ENCODE data around the gene PRPSAP1.

The PRPSAP1 gene

GRCh38 chr17:76353599-76354316 lies at the start of gene PRPSAP1:
Gene PRPSAP1, minus strand, starts transcription at chr17:76353916. Its CDS starts 213 bp downstream, at chr17:76353703.
- peak; percentile 50 for DNase-seq

- DNase-seq: no peak
Measured at GRCh38 chr17:76402711-76403110, 49.0 kb upstream of the PRPSAP1 start.

DNA sequence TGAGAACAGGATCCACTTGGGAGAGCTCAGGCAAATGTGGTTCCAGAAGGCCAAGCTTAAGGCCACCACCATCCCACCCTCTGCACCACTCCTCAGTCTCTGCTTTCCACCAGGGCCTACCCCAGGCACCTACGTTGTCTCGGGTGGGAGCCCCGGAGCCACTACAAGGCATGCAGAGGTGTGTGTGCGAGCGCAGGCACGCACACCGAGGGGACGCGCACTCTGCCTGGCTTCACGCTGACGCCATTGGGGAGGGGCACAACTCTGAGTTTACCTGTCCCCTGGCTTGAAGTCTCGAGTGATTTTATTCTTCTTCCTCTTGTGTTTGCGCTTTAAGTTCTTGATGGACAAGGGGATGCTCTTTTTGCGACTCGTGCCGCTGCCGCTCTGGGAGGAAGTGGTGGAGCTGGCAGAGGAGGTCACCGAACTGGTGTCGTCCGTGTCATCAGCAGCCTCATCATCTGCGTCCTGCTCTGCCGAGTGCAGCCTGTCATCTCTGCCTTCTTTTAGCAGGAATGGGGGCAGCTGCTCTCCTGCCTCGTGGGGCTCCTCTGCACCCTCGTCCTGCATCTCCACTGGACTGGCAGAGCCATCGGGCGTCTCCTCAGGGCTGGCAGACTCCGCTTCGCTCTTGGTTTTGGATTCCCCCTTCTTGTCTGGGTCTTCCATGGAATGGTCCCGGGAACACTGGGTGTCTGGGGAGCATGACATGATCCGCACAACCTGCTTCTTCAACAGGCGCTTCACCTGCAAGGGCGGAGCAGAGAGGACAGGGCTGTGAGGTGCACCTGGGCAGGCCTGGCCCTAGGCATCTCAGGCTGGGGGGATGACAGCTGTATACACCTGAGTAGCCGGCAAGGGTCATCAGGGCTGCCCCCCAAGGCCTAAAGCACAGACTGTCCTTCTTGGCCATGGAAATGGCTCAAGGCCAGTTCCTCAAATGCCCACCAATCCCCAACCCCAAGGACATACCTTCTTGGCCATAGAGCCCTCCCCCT lies 45.8 kb upstream of the PRPSAP1 start:
- DNase-seq: no peak

- DNase-seq: no peak
Measured at GRCh38 chr17:76398523-76399174, 44.9 kb upstream of the PRPSAP1 start.

- DNase-seq: peak; percentile 46
Measured at GRCh38 chr17:76397687-76398522, 44.2 kb upstream of the PRPSAP1 start.

GRCh38 chr17:76397184-76397583 lies 43.5 kb upstream of the PRPSAP1 start:
- no peak for DNase-seq

DNA sequence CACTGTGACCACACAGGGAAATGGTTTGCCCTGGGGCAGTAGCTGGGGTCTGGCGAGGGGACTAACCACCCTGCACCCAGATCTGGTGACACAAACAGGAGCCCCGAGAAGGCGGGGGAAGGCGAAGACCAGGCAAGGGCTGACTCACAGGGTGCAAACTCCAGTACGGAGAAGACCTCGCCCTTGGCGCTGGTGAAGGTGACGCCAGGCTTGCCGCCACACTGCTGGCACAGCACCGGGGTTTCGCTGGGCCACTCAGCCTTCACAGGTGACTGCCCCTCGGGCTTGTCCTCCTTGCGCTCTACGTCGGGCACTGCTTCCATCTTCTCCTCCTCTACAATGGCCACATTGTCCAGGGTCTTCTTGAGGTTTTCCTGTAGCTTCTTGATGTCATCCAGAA lies 42.3 kb upstream of the PRPSAP1 start:
- no peak for DNase-seq

DNA sequence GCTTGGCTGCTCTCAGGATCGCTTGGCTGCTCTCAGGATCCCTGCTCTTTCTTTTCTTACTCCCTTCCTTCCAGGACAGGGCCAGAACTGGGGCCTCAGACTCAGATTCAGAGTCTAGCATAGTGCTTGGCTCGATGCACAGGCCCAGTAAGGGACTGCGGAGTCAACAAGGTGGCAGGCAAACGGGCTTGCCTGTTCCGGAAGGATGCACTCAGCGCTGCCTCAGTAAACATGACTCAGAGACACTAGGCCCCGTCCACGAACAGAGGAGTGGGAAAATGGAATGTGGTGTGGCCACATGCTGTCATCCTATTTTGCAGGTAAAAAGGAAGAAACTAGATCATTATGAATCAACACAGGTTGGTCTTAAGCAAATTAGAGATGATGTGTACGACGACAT lies 40.5 kb upstream of the PRPSAP1 start:
- no peak for DNase-seq

DNA sequence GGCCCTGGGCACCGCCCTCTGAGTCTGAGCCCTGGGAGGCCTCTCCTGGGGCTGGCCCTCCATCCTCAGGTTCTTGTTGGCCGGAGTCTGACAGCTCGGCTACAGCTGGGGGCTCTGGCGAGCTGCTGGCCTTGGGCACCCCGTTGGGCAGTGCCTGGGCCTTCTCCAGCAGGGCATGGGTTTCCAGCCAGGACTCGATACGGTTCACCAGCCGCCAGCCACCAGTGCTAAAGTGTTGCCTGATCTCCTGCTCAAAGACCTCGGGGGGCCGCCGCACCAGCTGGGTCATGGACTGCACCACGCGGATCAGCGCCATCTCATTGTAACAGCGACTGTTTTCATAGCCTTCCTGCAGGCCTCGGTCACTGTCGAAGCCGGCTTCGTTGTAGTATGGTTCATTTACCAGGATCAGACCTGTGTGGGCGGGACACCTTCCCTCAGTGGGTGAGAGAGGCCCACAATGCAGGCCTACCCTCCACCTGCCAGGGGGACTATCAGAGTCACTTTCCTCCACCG lies 37.5 kb upstream of the PRPSAP1 start:
- no peak for DNase-seq

GRCh38 chr17:76390003-76390421 lies 36.3 kb upstream of the PRPSAP1 start:
- DNase-seq: no peak

GRCh38 chr17:76388966-76389888 lies 35.5 kb upstream of the PRPSAP1 start:
- no peak for DNase-seq

DNA sequence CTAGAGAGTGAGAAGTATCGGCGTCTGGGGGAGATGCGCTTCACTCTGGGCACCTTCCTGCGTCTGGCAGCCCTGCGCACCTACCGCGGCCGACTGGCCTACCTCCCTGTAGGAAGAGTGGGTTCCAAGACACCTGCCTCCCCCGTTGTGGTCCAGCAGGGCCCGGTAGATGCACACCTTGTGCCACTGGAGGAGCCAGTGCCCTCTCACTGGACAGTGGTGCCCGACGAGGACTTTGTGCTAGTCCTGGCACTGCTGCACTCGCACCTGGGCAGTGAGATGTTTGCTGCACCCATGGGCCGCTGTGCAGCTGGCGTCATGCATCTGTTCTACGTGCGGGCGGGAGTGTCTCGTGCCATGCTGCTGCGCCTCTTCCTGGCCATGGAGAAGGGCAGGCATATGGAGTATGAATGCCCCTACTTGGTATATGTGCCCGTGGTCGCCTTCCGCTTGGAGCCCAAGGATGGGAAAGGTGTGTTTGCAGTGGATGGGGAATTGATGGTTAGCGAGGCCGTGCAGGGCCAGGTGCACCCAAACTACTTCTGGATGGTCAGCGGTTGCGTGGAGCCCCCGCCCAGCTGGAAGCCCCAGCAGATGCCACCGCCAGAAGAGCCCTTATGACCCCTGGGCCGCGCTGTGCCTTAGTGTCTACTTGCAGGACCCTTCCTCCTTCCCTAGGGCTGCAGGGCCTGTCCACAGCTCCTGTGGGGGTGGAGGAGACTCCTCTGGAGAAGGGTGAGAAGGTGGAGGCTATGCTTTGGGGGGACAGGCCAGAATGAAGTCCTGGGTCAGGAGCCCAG lies 33.5 kb upstream of the PRPSAP1 start:
- no peak for DNase-seq

- DNase-seq: peak; percentile 54
Measured at GRCh38 chr17:76385892-76386786, 32.4 kb upstream of the PRPSAP1 start.

DNA sequence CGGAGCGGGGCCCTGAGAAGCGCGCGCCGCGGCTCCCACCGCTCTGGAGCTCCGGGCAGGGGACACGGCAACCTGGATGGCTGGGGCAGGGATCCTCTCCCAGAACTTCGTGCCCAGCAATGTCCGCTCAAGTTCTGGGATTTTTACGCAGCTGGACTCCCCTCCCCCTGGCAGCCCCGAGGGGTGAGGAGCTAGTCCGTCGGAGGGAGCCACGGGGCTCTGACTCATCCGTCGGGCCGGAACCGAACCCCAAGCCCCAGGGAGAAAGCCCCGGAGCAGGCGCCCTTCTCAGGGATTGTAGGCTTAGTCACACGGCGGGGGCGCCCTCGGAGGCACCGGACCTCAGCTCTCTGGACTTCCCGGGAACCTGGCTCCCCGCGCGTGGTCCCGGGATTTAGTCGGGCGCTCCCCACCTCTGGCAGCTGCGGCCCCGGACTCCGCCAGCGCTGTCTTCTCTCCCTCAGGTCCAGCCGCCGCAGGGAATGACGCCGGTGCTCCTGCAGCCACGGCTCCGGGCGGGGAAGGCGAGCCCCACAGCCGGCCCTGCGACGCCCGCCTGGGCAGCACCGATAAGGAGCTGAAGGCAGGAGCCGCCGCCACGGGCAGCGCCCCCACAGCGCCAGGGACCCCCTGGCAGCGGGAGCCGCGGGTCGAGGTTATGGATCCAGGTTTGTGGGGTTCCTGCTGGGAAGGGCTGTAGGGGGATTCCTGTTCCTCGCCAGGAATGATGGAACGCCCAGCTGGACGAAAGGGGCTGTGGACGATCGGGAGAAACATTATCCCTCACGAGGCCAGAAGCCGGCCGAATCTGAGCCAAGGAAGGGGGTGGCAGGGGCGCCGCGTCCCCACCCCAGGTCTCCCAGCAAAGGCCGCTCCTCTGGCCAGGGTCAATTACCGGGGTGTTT lies 31.5 kb upstream of the PRPSAP1 start:
- peak; percentile 25 for DNase-seq

DNA sequence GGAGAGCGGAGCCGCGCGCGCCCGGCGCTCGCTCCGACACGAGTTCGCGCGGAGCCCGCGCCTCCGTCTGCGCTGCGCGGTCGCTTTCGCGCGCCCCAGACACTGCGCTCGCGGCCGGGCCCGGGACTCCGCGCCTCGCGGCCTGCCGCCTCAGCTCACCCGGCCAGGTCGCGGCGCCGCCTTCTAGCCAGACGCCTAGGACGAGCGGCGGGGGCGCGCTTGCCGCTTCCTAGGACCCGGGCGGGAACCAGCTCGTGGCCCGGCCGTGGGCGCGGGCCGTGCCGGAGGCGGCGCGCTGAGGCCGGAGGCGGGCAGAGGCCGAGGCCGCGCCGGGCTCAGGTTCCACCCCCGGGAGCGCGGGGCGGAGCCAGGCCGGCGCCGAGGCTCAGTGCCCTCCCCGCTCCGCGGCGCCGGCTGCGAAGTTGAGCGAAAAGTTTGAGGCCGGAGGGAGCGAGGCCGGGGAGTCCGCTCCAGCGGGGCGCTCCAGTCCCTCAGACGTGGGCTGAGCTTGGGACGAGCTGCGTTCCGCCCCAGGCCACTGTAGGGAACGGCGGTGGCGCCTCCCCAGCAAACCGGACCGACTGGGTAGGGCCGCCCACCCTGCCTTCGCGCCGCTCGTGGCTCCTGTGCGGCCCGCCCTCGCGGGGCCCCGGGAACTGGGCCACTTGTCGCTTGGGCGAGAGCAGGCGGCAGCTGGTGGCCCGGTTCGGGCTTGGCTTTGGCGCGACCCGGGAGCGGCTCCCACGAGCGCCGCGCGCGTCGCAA lies 30.7 kb upstream of the PRPSAP1 start, which contains the start of gene SPHK1:
Gene SPHK1, plus strand, starts transcription at position 388 of the 765 bp plus-strand sequence. CDS start 1,036 bp downstream, outside the sequence.
- peak; percentile 45 for DNase-seq

GRCh38 chr17:76383546-76384221 lies 30.0 kb upstream of the PRPSAP1 start:
- DNase-seq: no peak

All from amniotic stem cell (primary cell).